Measurements from ENCODE around the gene KIF6. TPM values are rescaled to one million over a fixed set of nuclear protein-coding genes. Genes with fewer than 3 reads are reported as not detected.
A peak's percentile ranks its signal among the peaks of the same experiment; 100 is the strongest.

Gene KIF6
- polyA plus RNA-seq, 3 donors, result 2.7 to 4.0 (median 3.6) TPM

GRCh38 chr6:39348740-39349139 lies 376.5 kb downstream of the KIF6 start:
- DNase-seq (ENCODE audit: extremely low read depth in 1 of 11, low read depth in 9 of 11, low spot score in 4 of 11), result no peak

GRCh38 chr6:39347906-39348585 lies 377.2 kb downstream of the KIF6 start:
- peak in 6 of 11 donors; percentile 26 to 69 (median 50) for DNase-seq (ENCODE audit: extremely low read depth in 1 of 11, low read depth in 9 of 11, low spot score in 4 of 11)

- no peak for DNase-seq (ENCODE audit: extremely low read depth in 1 of 11, low read depth in 9 of 11, low spot score in 4 of 11)
Observed at GRCh38 chr6:39347206-39347605, 378.0 kb downstream of the KIF6 start.

- no peak for DNase-seq (ENCODE audit: extremely low read depth in 1 of 11, low read depth in 9 of 11, low spot score in 4 of 11)
Observed at GRCh38 chr6:39344821-39345280, 380.4 kb downstream of the KIF6 start.

- no peak for DNase-seq (ENCODE audit: extremely low read depth in 1 of 11, low read depth in 9 of 11, low spot score in 4 of 11)
Observed at GRCh38 chr6:39343396-39343870, 381.8 kb downstream of the KIF6 start.

- no peak for DNase-seq (ENCODE audit: extremely low read depth in 1 of 11, low read depth in 9 of 11, low spot score in 4 of 11)
Observed at GRCh38 chr6:39342692-39343395, 382.4 kb downstream of the KIF6 start.

GRCh38 chr6:39341937-39342336 lies 383.3 kb downstream of the KIF6 start:
- no peak for DNase-seq (ENCODE audit: extremely low read depth in 1 of 11, low read depth in 9 of 11, low spot score in 4 of 11)

- no peak for DNase-seq (ENCODE audit: extremely low read depth in 1 of 11, low read depth in 9 of 11, low spot score in 4 of 11)
Observed at GRCh38 chr6:39341352-39341751, 383.9 kb downstream of the KIF6 start.

GRCh38 chr6:39339868-39340550 lies 385.2 kb downstream of the KIF6 start:
- DNase-seq (ENCODE audit: extremely low read depth in 1 of 11, low read depth in 9 of 11, low spot score in 4 of 11), result no peak

GRCh38 chr6:39339096-39339867 lies 385.9 kb downstream of the KIF6 start:
- no peak for DNase-seq (ENCODE audit: extremely low read depth in 1 of 11, low read depth in 9 of 11, low spot score in 4 of 11)

GRCh38 chr6:39338397-39338796 lies 386.8 kb downstream of the KIF6 start:
- DNase-seq (ENCODE audit: extremely low read depth in 1 of 11, low read depth in 9 of 11, low spot score in 4 of 11), result no peak

- no peak for DNase-seq (ENCODE audit: extremely low read depth in 1 of 11, low read depth in 9 of 11, low spot score in 4 of 11)
Observed at GRCh38 chr6:39335780-39336545, 389.2 kb downstream of the KIF6 start.

GRCh38 chr6:39333644-39334438 lies 391.4 kb downstream of the KIF6 start:
- no peak for DNase-seq (ENCODE audit: extremely low read depth in 1 of 11, low read depth in 9 of 11, low spot score in 4 of 11)

GRCh38 chr6:39330476-39330875 lies 394.7 kb downstream of the KIF6 start:
- DNase-seq (ENCODE audit: extremely low read depth in 1 of 11, low read depth in 9 of 11, low spot score in 4 of 11), result no peak

GRCh38 chr6:39330057-39330456 lies 395.2 kb downstream of the KIF6 start:
- no peak for DNase-seq (ENCODE audit: extremely low read depth in 1 of 11, low read depth in 9 of 11, low spot score in 4 of 11)

GRCh38 chr6:39328066-39328465 lies 397.1 kb downstream of the KIF6 start:
- DNase-seq (ENCODE audit: extremely low read depth in 1 of 11, low read depth in 9 of 11, low spot score in 4 of 11), result no peak

GRCh38 chr6:39327507-39327906 lies 397.7 kb downstream of the KIF6 start:
- DNase-seq (ENCODE audit: extremely low read depth in 1 of 11, low read depth in 9 of 11, low spot score in 4 of 11), result no peak
